K562 (cell line): ENCODE data around the gene ASPG. TPM values are rescaled to one million over a fixed set of nuclear protein-coding genes. Genes with fewer than 3 reads are reported as not detected.

Experiments
- ATAC-seq: fragments of 200-7000 bp; cut with Tn5 transposase; 3 replicates; pipeline ENCODE4 v1.9.1; 2020; ENCODE audit warnings: moderate library complexity
- BruUV-seq: library from RNA; stranded (reverse); fragments of 400-500 nt; replicated peaks from 2 replicates; lab custom pipeline; 2021; lab: Mats Ljungman, UMichigan
- CTCF ChIA-PET: fragments of 300-600 bp; formaldehyde crosslinking; extraction: SDS; loops from one replicate; lab custom pipeline; 2021; ENCODE audit warnings: low intra/inter-chr PET ratio; lab: Yijun Ruan, JAX
- POLR2A ChIA-PET: fragments of 300-600, 350-650 bp; sonication (Branson Sonifier 250); formaldehyde crosslinking; extraction: SDS; loops from one replicate; lab custom pipeline; 2021; ENCODE audit warnings: antibody characterized with exemption, inconsistent platforms; lab: Yijun Ruan, JAX
- DNase-seq, 4 experiments: peaks; one replicate each; pipeline versions ENCODE4 v3.0.0 to v3.0.0-alpha.2; 2011 to 2018; ENCODE audit warnings: low spot score in 3 of 4, mixed read lengths in 3 of 4; ENCODE audit errors: extremely low read depth in 1 of 4
- FAIRE-seq: peaks from 2 replicates; lab custom pipeline; 2011; peaks lifted over from hg19 to GRCh38; lab: Jason Lieb, UNC
- H2AFZ ChIP-seq: 2 replicates; pipeline ENCODE4 v1.6.0; 2011; ENCODE audit warnings: low read depth, low read length, control low read depth, inconsistent platforms
- H3K27ac ChIP-seq: fragments of 200-600 bp; 3 replicates; pipeline ENCODE4 v1.8.0; 2011; ENCODE audit warnings: low read depth, mild to moderate bottlenecking, control low read depth, inconsistent platforms, low read length, moderate library complexity, mixed read lengths; ENCODE audit errors: extremely low read depth
- H3K27me3 ChIP-seq, 2 experiments: fragments of 300-600 bp in 1 of 2; 2 replicates in 1 of 2; 3 replicates in 1 of 2; pipeline versions ENCODE4 v1.6.0 to v1.8.0; 2011; ENCODE audit warnings: inconsistent platforms in 2 of 2, low read length in 2 of 2, mild to moderate bottlenecking in 1 of 2, mixed read lengths in 1 of 2, moderate library complexity in 1 of 2; ENCODE audit not compliant: control insufficient read depth in 2 of 2, insufficient read depth in 2 of 2
- H3K36me3 ChIP-seq: fragments of 300-600 bp; 3 replicates; pipeline ENCODE4 v1.8.0; 2011; ENCODE audit warnings: mild to moderate bottlenecking, low read length, inconsistent platforms; ENCODE audit not compliant: control insufficient read depth, insufficient read depth
- H3K4me1 ChIP-seq, 2 experiments: fragments of 200-600 bp in 1 of 2; replicated peaks in 1 of 2; 2 replicates in 1 of 2; 3 replicates in 1 of 2; pipeline versions ENCODE4 v1.5.1 to v1.8.0; 2011; ENCODE audit warnings: inconsistent platforms in 2 of 2, low read length in 2 of 2, mild to moderate bottlenecking in 1 of 2, mixed read lengths in 1 of 2, moderate library complexity in 1 of 2; ENCODE audit not compliant: control insufficient read depth in 2 of 2, insufficient read depth in 2 of 2
- H3K4me2 ChIP-seq: 2 replicates; pipeline ENCODE4 v1.6.1; 2011; ENCODE audit warnings: low read length, control low read depth, inconsistent platforms, mixed read lengths; ENCODE audit not compliant: insufficient read depth
- H3K4me3 ChIP-seq: fragments of 200-600 bp; sonication (generic), shearing (Covaris generic); 2 replicates; pipeline ENCODE4 v1.5.1; 2016; ENCODE audit warnings: control low read depth, inconsistent platforms
- H3K79me2 ChIP-seq: fragments of 200-600 bp; 3 replicates; pipeline ENCODE4 v1.8.0; 2011; ENCODE audit warnings: low read length, inconsistent platforms; ENCODE audit not compliant: control insufficient read depth, insufficient read depth
- H3K9ac ChIP-seq, 2 experiments: 2 replicates each; pipeline versions ENCODE4 v1.6.0 to v1.6.1; 2011; ENCODE audit warnings: low read depth in 2 of 2, low read length in 2 of 2, control low read depth in 1 of 2, inconsistent platforms in 1 of 2, mild to moderate bottlenecking in 1 of 2, mixed read lengths in 1 of 2; ENCODE audit not compliant: insufficient read depth in 1 of 2
- H3K9me1 ChIP-seq: one replicate; pipeline ENCODE4 v1.6.0; 2011; ENCODE audit warnings: inconsistent platforms, mild to moderate bottlenecking, low read length, moderate library complexity; ENCODE audit not compliant: control insufficient read depth, insufficient read depth
- H3K9me3 ChIP-seq: replicated peaks from 2 replicates; pipeline ENCODE4 v1.5.1; 2011; ENCODE audit warnings: low read depth, low read length, inconsistent platforms; ENCODE audit not compliant: control insufficient read depth, insufficient read depth
- H4K20me1 ChIP-seq: replicated peaks from 2 replicates; pipeline ENCODE4 v1.6.1; 2011; ENCODE audit warnings: low read length, inconsistent platforms, mixed read lengths; ENCODE audit not compliant: control insufficient read depth, insufficient read depth
- CHD7 ChIP-seq: fragments of 200-600 bp; sonication (generic); IDR thresholded peaks from one replicate; pipeline ENCODE4 v1.6.1; 2012; ENCODE audit warnings: mild to moderate bottlenecking, low read depth, low read length, inconsistent platforms
- WGBS: fragments of 100-300 bp; shearing (Covaris generic); methylation state at CpG from one replicate; pipeline ENCODE4 v1.1.6; 2016; ENCODE audit warnings: low coverage, mixed read lengths; ENCODE audit not compliant: insufficient coverage; ENCODE audit errors: missing lambda C conversion rate; 5-methylcytosine and 5-hydroxymethylcytosine counted together
- in situ Hi-C: fragments of 300-500 bp; cut with MboI; formaldehyde crosslinking; loops from 4 replicates; pipeline ENCODE4 v1.15.0; 2018; ENCODE audit warnings: inconsistent platforms, mixed read lengths
- intact Hi-C: fragments of 100-400 bp; cut with micrococcal nuclease; formaldehyde crosslinking; loops from 2 replicates; pipeline ENCODE4 v1.14.2; 2022
- polyA plus RNA-seq, 8 experiments: library from polyadenylated mRNA; depleted of rRNA in 4 of 8; stranded (reverse) in 5 of 8; unstranded in 3 of 8; fragments of >200 nt; fragmentation: Nextera tagmentation in 2 of 8; fragmentation: Illumina TruSeq in 1 of 8; extraction: Ambion mirVana in 2 of 8; extraction: Trizol in 1 of 8; gene quantifications; 2 replicates each; pipeline versions ENCODE4 v1.2.1 to v1.2.3, GENCODE V29; 2011 to 2014; ENCODE audit warnings: inconsistent platforms in 1 of 8, missing spikeins in 1 of 8
- total RNA-seq, 7 experiments: library from RNA; depleted of rRNA in 6 of 7; stranded (reverse); fragments of >200 nt in 6 of 7; fragmentation: Illumina TruSeq in 2 of 7; extraction: Trizol in 2 of 7; gene quantifications; 2 replicates each; pipeline versions ENCODE4 v1.2.1 to v1.2.3, GENCODE V29; 2011 to 2021; ENCODE audit warnings: low replicate concordance in 1 of 7

Gene ASPG
- total and polyA plus RNA-seq, 9 of the 15 experiments (the other 6 are each of a cell fraction or from before 2014, with no cell fraction given), result 0.18 TPM; not detected in 8

- BruUV-seq, result no TSS peak
- no peak overlapping the region for H3K9ac ChIP-seq
- ChIA-PET CTCF (no interaction called here), POLR2A (no interaction called here)
- H3K27me3 ChIP-seq, result peaks cover 7 to 40% of the 10 kb centered on the region in 2 experiments; a peak in 3 of 5 replicates
- no peak for FAIRE-seq
- H3K79me2 ChIP-seq, result no peaks in the 10 kb centered on the region
- H3K4me2 ChIP-seq, result no peak overlapping the region
- H2AFZ ChIP-seq, result no peak overlapping the region
- no peaks in the 10 kb centered on the region for H3K36me3 ChIP-seq
- TF ChIP-seq CHD7, result no peak
- 0% methylated on average over 3 of the region's 5 CpGs for WGBS
- in situ Hi-C loops (no loop called here), intact Hi-C loops (no loop called here)
- H3K9me3 ChIP-seq, result no peaks in the 10 kb centered on the region
- H3K4me1 ChIP-seq, result no peaks in the 10 kb centered on the region
- H4K20me1 ChIP-seq, result no peaks in the 10 kb centered on the region
- H3K4me3 ChIP-seq, result no peak overlapping the region
- H3K27ac ChIP-seq, result no peak overlapping the region
- no peak for ATAC-seq
- DNase-seq, result no peak
- H3K9me1 ChIP-seq, result no peaks in the 10 kb centered on the region
Observed at GRCh38 chr14:104040539-104040938, 45.0 kb upstream of the ASPG start.
